Stromal cell of bone marrow (primary cell): ENCODE results near the gene ZP1.
A peak's percentile ranks its signal among the peaks of the same experiment; 100 is the strongest.

ENCODE experiments used
- DNase-seq: peaks from one replicate; pipeline ENCODE4 v3.0.0-alpha.2; 2012; ENCODE audit warnings: low read depth

The ZP1 gene

GRCh38 chr11:60859616-60860250 lies 7.6 kb upstream of the ZP1 start:
- no peak for DNase-seq

- DNase-seq: no peak
Observed at GRCh38 chr11:60860943-60861342, 6.4 kb upstream of the ZP1 start.

GRCh38 chr11:60862171-60862570 lies 5.2 kb upstream of the ZP1 start:
- no peak for DNase-seq

- no peak for DNase-seq
Observed at GRCh38 chr11:60863550-60864521, 3.5 kb upstream of the ZP1 start.

- DNase-seq: no peak
Observed at GRCh38 chr11:60864856-60865513, 2.4 kb upstream of the ZP1 start.

- no peak for DNase-seq
Observed at GRCh38 chr11:60867871-60868681, 734 bp downstream of the ZP1 start.

- DNase-seq: no peak
Observed at GRCh38 chr11:60868682-60869450, 1.5 kb downstream of the ZP1 start.

GRCh38 chr11:60869451-60869825 lies 2.1 kb downstream of the ZP1 start:
- no peak for DNase-seq

- DNase-seq: no peak
Observed at GRCh38 chr11:60870276-60870675, 2.9 kb downstream of the ZP1 start.

- DNase-seq: no peak
Observed at GRCh38 chr11:60870733-60871377, 3.5 kb downstream of the ZP1 start.

GRCh38 chr11:60871378-60872061 lies 4.2 kb downstream of the ZP1 start:
- DNase-seq: peak; percentile 22

- DNase-seq: peak; percentile 85
Observed at GRCh38 chr11:60872124-60872960, 5.0 kb downstream of the ZP1 start.

GRCh38 chr11:60872961-60873524 lies 5.7 kb downstream of the ZP1 start:
- peak; percentile 29 for DNase-seq

- DNase-seq: no peak
Observed at GRCh38 chr11:60873533-60873932, 6.2 kb downstream of the ZP1 start.

GRCh38 chr11:60874421-60875365 lies 7.4 kb downstream of the ZP1 start:
- DNase-seq: no peak

- no peak for DNase-seq
Observed at GRCh38 chr11:60875366-60876167, 8.2 kb downstream of the ZP1 start.

- DNase-seq: no peak
Observed at GRCh38 chr11:60876168-60876485, 8.8 kb downstream of the ZP1 start.
